ENCODE measurements around the gene IFITM1. TPM values are rescaled to one million over a fixed set of nuclear protein-coding genes. Genes with fewer than 3 reads are reported as not detected.
"Not testable (repeated sequence)": the region's sequence is repeated elsewhere in the genome, so short reads cannot be mapped to it uniquely, and the experiment has no call there.

The IFITM1 gene
- total RNA-seq, 2 experiments from 2014 or later: 36.4 to 72.4 TPM

DNA sequence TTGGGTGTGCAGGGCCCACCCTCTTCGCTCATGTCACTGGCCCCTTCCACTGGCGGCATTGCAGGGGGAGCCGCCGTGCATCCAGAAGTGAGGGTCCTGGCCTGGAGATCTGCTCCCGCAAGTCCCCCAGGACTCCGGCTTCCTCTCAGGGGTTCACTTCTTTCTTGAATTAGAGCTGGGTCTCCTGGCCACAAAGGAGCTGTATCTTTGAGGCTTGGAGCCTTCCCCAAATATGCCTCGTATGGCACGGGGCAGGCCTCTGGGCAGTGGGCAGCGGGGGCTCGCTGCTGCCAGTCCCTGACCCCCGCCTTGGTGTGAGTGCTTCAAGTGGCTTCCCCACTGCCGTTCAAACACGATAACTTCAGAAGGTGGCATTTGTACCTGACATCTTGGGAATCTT, 14.2 kb downstream of the IFITM1 start:
- no TSS peak for BruUV-seq (replicated peaks)
- Histone ChIP-seq H3K36me3 (ENCODE audit: insufficient read depth, low read length) (peaks cover 5% of the 10 kb centered on the region), H3K4me2 (ENCODE audit: low read length) (no peak overlapping the region), H4K20me1 (ENCODE audit: insufficient read depth, low read length) (no peaks in the 10 kb centered on the region), H3K9me3 (ENCODE audit: low read length) (peaks cover 8% of the 10 kb centered on the region), H3K79me2 (ENCODE audit: insufficient read depth, low read depth, low read length) (no peaks in the 10 kb centered on the region), H3K27ac (ENCODE audit: low read depth, low read length, poor library complexity, severe bottlenecking) (peak overlapping the region; percentile 26), H3K9me2 (ENCODE audit: insufficient read depth, low read length) (no peaks in the 10 kb centered on the region), H3K4me3 (ENCODE audit: low read depth, low read length, poor library complexity, severe bottlenecking) (no peak overlapping the region), H3K4me1 (ENCODE audit: insufficient read depth, low read length, poor library complexity, severe bottlenecking) (peaks cover 71% of the 10 kb centered on the region), H2AFZ (ENCODE audit: low read length) (no peak overlapping the region)
- CTCF ChIA-PET (ENCODE audit: unreplicated experiment): interaction anchor here (1.4 kb wide), 1 partner anchor 27 kb away, joined by 4 read pairs; no protein-coding TSS in a partner anchor
- TF ChIP-seq, protein P1, sequence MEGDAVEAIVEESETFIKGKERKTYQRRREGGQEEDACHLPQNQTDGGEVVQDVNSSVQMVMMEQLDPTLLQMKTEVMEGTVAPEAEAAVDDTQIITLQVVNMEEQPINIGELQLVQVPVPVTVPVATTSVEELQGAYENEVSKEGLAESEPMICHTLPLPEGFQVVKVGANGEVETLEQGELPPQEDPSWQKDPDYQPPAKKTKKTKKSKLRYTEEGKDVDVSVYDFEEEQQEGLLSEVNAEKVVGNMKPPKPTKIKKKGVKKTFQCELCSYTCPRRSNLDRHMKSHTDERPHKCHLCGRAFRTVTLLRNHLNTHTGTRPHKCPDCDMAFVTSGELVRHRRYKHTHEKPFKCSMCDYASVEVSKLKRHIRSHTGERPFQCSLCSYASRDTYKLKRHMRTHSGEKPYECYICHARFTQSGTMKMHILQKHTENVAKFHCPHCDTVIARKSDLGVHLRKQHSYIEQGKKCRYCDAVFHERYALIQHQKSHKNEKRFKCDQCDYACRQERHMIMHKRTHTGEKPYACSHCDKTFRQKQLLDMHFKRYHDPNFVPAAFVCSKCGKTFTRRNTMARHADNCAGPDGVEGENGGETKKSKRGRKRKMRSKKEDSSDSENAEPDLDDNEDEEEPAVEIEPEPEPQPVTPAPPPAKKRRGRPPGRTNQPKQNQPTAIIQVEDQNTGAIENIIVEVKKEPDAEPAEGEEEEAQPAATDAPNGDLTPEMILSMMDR (conservative IDR thresholded peaks at IDR 0.05; ENCODE audit: low read length): no peak
- TF ChIP-seq EZH2phosphoT487 (IDR thresholded peaks at IDR 0.05; ENCODE audit: borderline replicate concordance, low read depth, low read length): no peak
- POLR2A ChIA-PET: interaction anchor here (1.3 to 5.5 kb wide), 3 partner anchors 11 to 17 kb away, joined by 5 to 63 read pairs (median 20); no protein-coding TSS in a partner anchor
- intact Hi-C loops (cut with micrococcal nuclease; ENCODE audit: unreplicated experiment): loop anchor here (1.0 kb wide), 1 partner anchor 23 kb away; no protein-coding TSS in a partner anchor
- DNase-seq (ENCODE audit: low spot score): no peak

DNA sequence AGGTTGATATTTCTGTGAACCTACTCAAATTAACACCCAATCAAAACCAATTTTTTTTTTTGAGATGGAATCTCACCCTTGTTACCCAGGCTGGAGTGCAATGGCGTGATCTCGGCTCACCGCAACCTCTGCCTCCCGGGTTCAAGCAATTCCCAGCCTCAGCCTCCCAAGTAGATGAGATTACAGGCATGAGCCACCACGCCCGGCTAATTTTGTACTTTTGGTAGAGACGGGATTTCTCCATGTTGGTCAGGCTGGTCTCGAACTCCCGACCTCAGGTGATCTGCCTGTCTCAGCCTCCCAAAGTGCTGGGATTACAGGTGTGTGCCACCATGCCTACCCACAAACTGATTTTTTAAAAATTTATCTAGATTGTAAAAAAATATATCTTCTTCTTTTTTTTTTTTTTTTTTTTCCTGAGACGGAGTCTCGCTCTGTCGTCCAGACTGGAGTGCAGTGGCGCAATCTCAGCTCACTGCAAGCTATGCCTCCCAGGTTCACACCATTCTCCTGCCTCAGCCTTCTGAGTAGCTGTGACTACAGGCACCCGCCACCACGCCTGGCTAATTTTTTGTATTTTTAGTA, 14.8 kb downstream of the IFITM1 start:
- intact Hi-C loops (cut with micrococcal nuclease; ENCODE audit: unreplicated experiment): loop anchor here (1.0 kb wide), 1 partner anchor 23 kb away; no protein-coding TSS in a partner anchor
- BruUV-seq (replicated peaks); H4K20me1 ChIP-seq (ENCODE audit: insufficient read depth, low read length); H3K4me2 ChIP-seq (ENCODE audit: low read length); CTCF ChIA-PET (ENCODE audit: unreplicated experiment); DNase-seq (ENCODE audit: low spot score); H3K4me3 ChIP-seq (ENCODE audit: low read depth, low read length, poor library complexity, severe bottlenecking); H2AFZ ChIP-seq (ENCODE audit: low read length); H3K9me2 ChIP-seq (ENCODE audit: insufficient read depth, low read length); H3K36me3 ChIP-seq (ENCODE audit: insufficient read depth, low read length); H3K79me2 ChIP-seq (ENCODE audit: insufficient read depth, low read depth, low read length): not testable (repeated sequence)
- POLR2A ChIA-PET: interaction anchor here (0.7 to 5.5 kb wide), 7 partner anchors 11 to 27 kb away, joined by 3 to 63 read pairs (median 17); no protein-coding TSS in a partner anchor
- Histone ChIP-seq H3K4me1 (ENCODE audit: insufficient read depth, low read length, poor library complexity, severe bottlenecking) (peaks cover 77% of the 10 kb centered on the region), H3K9me3 (ENCODE audit: low read length) (peaks cover 14% of the 10 kb centered on the region), H3K27ac (ENCODE audit: low read depth, low read length, poor library complexity, severe bottlenecking) (peak overlapping the region; percentile 91)

DNA sequence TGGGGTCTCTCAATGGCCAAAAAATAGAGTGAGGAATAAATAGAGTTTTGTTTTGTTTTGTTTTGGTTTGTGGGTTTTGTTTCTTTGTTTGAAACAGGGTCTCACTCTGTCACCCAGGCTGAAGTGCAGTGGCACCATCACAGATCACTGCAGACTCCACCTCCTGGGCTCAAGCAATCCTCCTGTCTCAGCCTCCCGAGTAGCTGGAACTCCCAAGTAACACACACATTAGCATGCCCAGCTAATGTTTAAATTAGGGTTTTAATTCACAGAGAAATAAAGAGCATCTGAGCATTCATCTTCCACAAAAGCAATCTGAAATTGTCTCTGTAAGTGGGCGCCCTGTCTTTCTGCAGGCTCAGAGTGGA, 16.0 kb downstream of the IFITM1 start:
- Histone ChIP-seq H3K4me2 (ENCODE audit: low read length) (peak overlapping the region; percentile 85), H3K27ac (ENCODE audit: low read depth, low read length, poor library complexity, severe bottlenecking) (peak overlapping the region; percentile 91), H3K9me3 (ENCODE audit: low read length) (peaks cover 14% of the 10 kb centered on the region), H3K36me3 (ENCODE audit: insufficient read depth, low read length) (peaks cover 9% of the 10 kb centered on the region), H2AFZ (ENCODE audit: low read length) (no peak overlapping the region; the same call in 1 of the 2 replicates), H3K9me2 (ENCODE audit: insufficient read depth, low read length) (no peaks in the 10 kb centered on the region), H3K4me3 (ENCODE audit: low read depth, low read length, poor library complexity, severe bottlenecking) (no peak overlapping the region), H3K4me1 (ENCODE audit: insufficient read depth, low read length, poor library complexity, severe bottlenecking) (peaks cover 86% of the 10 kb centered on the region), H4K20me1 (ENCODE audit: insufficient read depth, low read length) (no peaks in the 10 kb centered on the region), H3K79me2 (ENCODE audit: insufficient read depth, low read depth, low read length) (no peaks in the 10 kb centered on the region)
- no peak for DNase-seq (ENCODE audit: low spot score)
- intact Hi-C loops (cut with micrococcal nuclease; ENCODE audit: unreplicated experiment): no loop called here
- TF ChIP-seq, protein P1 (conservative IDR thresholded peaks at IDR 0.05; ENCODE audit: low read length): 0 out of 2 replicates have a peak, but pooled peaks have one; percentile 13
- TF ChIP-seq EZH2phosphoT487 (IDR thresholded peaks at IDR 0.05; ENCODE audit: borderline replicate concordance, low read depth, low read length): no peak
- CTCF ChIA-PET (ENCODE audit: unreplicated experiment): interaction anchor here (0.7 to 1.3 kb wide), 4 partner anchors 11 to 25 kb away, joined by 3 to 4 read pairs (median 4); no protein-coding TSS in a partner anchor
- TSS peak; percentile 94 for BruUV-seq (replicated peaks)
- POLR2A ChIA-PET: interaction anchor here (0.6 to 5.5 kb wide), 8 partner anchors 9 to 127 kb away, joined by 3 to 63 read pairs (median 12); no protein-coding TSS in a partner anchor

All from OCI-LY7 (cell line).